Measurements from ENCODE around the gene CCDC92. TPM values are rescaled to one million over a fixed set of nuclear protein-coding genes. Genes with fewer than 3 reads are reported as not detected.
"Not testable (repeated sequence)": the region's sequence is repeated elsewhere in the genome, so short reads cannot be mapped to it uniquely, and the experiment has no call there.

The CCDC92 gene
- total RNA-seq, 1 donor from 2014 or later: 55.1 TPM

DNA sequence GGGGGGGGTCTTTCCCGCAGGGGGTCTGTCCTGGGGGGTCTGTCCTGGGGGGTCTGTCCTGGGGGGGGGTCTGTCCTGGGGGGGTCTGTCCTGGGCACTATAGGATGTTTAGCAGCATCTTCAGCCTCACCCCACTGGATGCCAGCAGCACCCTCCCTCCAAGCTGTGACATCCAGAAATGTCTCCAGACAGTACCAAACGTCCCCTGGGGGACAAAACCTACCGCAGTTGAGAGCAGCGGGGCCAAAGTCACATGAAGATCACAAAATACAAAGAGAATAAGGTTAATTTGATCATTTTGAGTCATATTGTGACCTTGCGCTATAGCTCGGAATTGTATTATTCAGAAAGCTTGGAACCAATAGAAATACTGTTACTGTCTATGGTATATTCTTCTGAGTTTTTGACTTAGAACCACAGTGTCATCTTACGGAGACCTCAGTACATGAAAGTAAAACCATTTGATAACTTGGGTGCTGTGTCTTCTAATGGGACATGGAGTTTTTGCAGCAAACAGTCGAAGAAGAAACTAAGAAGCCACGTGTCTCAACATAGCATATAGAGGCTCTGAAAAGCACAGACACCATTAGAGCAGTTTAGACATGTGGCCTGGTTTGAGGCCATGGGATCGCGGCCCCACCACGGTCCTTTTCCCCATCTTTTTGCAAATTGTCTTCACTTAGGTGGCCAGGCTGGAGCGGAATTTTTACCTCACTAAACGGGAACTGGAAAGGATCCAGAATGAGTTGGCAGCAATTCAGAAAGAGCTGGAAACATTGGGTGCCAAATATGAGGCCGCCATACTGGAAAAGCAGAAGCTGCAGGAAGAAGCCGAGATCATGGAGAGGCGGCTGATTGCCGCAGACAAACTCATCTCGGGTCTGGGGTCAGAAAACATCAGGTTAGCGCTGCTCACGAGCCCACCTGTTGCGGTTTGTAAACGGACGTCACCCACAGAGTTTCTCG is 59.9 kb downstream of the CCDC92 start:
- Mint-ChIP-seq H3K27me3 (ENCODE audit: unreplicated experiment) (peaks cover 3% of the 10 kb centered on the region), H3K36me3 (ENCODE audit: unreplicated experiment) (no peaks in the 10 kb centered on the region), H3K27ac (ENCODE audit: unreplicated experiment) (no peak overlapping the region), H3K4me3 (ENCODE audit: unreplicated experiment) (no peak overlapping the region), H3K4me1 (ENCODE audit: unreplicated experiment) (peaks cover 5% of the 10 kb centered on the region), H3K9me3 (ENCODE audit: unreplicated experiment) (no peaks in the 10 kb centered on the region)
- TF ChIP-seq, protein P1, sequence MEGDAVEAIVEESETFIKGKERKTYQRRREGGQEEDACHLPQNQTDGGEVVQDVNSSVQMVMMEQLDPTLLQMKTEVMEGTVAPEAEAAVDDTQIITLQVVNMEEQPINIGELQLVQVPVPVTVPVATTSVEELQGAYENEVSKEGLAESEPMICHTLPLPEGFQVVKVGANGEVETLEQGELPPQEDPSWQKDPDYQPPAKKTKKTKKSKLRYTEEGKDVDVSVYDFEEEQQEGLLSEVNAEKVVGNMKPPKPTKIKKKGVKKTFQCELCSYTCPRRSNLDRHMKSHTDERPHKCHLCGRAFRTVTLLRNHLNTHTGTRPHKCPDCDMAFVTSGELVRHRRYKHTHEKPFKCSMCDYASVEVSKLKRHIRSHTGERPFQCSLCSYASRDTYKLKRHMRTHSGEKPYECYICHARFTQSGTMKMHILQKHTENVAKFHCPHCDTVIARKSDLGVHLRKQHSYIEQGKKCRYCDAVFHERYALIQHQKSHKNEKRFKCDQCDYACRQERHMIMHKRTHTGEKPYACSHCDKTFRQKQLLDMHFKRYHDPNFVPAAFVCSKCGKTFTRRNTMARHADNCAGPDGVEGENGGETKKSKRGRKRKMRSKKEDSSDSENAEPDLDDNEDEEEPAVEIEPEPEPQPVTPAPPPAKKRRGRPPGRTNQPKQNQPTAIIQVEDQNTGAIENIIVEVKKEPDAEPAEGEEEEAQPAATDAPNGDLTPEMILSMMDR (IDR thresholded peaks at IDR 0.05): no peak
- DNase-seq (ENCODE audit: extremely low spot score, unreplicated experiment): no peak

DNA sequence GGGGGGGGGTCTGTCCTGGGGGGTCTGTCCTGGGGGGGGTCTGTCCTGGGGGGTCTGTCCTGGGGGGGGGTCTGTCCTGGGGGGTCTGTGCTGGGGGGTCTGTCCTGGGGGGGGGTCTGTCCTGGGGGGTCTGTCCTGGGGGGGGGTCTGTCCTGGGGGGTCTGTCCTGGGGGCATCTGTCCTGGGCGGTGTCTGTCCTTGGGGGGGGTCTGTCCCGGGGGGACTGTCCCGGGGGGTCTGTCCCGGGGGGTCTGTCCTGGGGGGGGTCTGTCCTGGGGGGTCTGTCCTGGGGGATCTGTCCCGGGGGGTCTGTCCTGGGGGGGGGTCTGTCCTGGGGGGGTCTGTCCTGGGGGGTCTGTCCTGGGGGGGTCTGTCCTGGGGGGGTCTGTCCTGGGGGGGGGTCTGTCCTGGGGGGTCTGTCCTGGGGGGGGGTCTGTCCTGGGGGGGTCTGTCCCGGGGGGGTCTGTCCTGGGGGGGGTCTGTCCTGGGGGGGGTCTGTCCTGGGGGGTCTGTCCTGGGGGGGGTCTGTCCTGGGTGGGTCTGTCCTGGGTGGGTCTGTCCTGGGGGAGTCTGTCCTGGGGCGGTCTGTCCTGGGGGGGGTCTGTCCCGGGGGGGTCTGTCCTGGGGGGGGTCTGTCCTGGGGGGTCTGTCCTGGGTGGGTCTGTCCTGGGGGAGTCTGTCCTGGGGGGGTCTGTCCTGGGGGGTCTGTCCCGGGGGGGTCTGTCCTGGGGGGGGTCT is 60.8 kb downstream of the CCDC92 start:
- not testable (repeated sequence) for H3K4me3 Mint-ChIP-seq (ENCODE audit: unreplicated experiment); DNase-seq (ENCODE audit: extremely low spot score, unreplicated experiment); H3K27me3 Mint-ChIP-seq (ENCODE audit: unreplicated experiment); H3K4me1 Mint-ChIP-seq (ENCODE audit: unreplicated experiment); H3K27ac Mint-ChIP-seq (ENCODE audit: unreplicated experiment); H3K36me3 Mint-ChIP-seq (ENCODE audit: unreplicated experiment); H3K9me3 Mint-ChIP-seq (ENCODE audit: unreplicated experiment)

DNA sequence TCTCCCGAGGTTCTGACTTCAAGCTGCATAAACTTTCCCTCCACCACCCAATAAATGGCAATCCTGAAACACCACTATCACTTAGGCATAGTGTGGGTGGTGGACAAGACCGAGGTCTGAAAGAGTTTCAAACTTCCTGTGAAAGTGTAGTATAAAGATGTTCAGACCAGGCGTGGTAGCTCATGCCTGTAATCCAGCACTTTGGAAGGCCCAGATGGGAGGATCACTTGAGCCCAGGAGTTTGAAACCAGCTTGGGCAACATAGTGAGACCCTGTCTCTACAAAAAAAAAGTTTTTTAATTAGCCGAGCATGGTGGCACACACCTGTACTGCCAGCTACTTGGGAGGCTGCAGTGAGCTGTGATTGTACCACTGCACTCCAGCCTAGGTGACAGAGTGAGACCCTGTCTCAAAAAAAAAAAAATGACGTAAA is 61.9 kb downstream of the CCDC92 start:
- Mint-ChIP-seq H3K4me3 (ENCODE audit: unreplicated experiment) (no peak overlapping the region), H3K9me3 (ENCODE audit: unreplicated experiment) (no peaks in the 10 kb centered on the region), H3K27ac (ENCODE audit: unreplicated experiment) (peak overlapping the region; percentile 59), H3K4me1 (ENCODE audit: unreplicated experiment) (peaks cover 5% of the 10 kb centered on the region), H3K36me3 (ENCODE audit: unreplicated experiment) (no peaks in the 10 kb centered on the region), H3K27me3 (ENCODE audit: unreplicated experiment) (no peaks in the 10 kb centered on the region)
- TF ChIP-seq, protein P1 (IDR thresholded peaks at IDR 0.05): no peak
- no peak for DNase-seq (ENCODE audit: extremely low spot score, unreplicated experiment)

DNA sequence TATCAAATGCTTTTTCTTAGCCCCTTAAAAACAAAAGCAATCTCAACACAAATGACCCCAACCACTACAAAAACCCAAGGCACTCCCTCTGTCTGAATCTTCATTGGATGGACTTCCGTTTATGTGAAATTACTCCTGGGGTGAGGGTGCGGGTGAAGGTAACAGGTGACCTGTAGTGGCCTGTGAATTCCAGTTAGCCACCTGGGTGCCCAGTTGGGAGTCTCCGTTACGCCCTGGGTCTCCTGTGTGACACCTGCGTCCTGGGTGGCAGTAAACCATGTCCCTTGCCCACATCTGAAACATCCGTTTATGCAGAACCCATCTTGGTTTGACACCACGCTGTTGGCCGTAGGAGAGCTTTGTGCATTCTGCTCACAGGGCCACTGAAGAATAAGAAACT is 62.6 kb downstream of the CCDC92 start:
- no peak overlapping the region for H3K4me3 Mint-ChIP-seq (ENCODE audit: unreplicated experiment)
- DNase-seq (ENCODE audit: extremely low spot score, unreplicated experiment): no peak
- no peaks in the 10 kb centered on the region for H3K27me3 Mint-ChIP-seq (ENCODE audit: unreplicated experiment)
- peaks cover 8% of the 10 kb centered on the region for H3K4me1 Mint-ChIP-seq (ENCODE audit: unreplicated experiment)
- no peaks in the 10 kb centered on the region for H3K9me3 Mint-ChIP-seq (ENCODE audit: unreplicated experiment)
- TF ChIP-seq, protein P1 (IDR thresholded peaks at IDR 0.05): no peak
- H3K27ac Mint-ChIP-seq (ENCODE audit: unreplicated experiment): no peak overlapping the region
- no peaks in the 10 kb centered on the region for H3K36me3 Mint-ChIP-seq (ENCODE audit: unreplicated experiment)

DNA sequence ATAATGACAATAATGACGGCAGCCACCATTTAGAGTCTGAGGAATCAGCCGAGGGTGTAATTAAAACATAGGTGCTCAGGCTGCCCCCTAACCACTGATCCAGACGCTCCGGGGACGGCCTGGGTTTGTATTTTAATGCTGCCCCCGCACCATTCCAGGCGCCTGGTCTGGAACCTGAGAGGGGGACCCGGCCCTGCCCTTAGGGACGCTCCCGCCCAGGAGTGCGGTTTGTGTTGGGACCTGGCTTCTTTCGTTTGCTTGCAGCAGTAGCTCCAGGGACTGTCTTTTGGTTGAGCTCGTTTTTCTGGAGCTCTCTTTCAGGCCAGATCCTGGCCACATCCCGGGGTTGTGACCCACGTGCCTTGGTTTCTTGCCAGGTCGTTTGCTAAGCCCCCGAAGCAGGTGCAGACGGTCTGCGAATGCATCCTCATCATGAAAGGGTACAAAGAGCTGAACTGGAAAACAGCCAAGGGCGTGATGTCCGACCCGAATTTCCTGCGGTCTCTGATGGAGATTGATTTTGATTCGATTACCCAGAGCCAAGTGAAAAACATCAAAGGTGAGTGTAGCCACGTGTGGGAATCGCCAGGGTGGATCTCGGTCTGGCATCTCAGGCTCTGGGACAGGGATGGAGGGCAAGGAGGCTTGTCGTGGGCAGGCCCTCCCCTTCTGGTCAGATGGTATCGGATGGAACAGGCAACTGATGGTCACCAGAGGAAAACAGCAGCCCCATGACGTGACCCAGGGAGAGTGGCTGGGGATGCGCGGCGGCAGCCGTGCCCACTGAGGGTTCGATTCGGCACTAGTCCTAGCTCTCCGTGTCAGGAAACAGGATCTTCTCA is 63.5 kb downstream of the CCDC92 start:
- H3K27ac Mint-ChIP-seq (ENCODE audit: unreplicated experiment): no peak overlapping the region

More for the DNA sequence above, 63.5 kb downstream of the CCDC92 start:
- H3K27me3 Mint-ChIP-seq (ENCODE audit: unreplicated experiment): no peaks in the 10 kb centered on the region
- H3K9me3 Mint-ChIP-seq (ENCODE audit: unreplicated experiment): no peaks in the 10 kb centered on the region
- no peak overlapping the region for H3K4me3 Mint-ChIP-seq (ENCODE audit: unreplicated experiment)
- H3K4me1 Mint-ChIP-seq (ENCODE audit: unreplicated experiment): peaks cover 8% of the 10 kb centered on the region
- no peaks in the 10 kb centered on the region for H3K36me3 Mint-ChIP-seq (ENCODE audit: unreplicated experiment)
- TF ChIP-seq, protein P1 (IDR thresholded peaks at IDR 0.05): no peak
- DNase-seq (ENCODE audit: extremely low spot score, unreplicated experiment): no peak
